Measurements from ENCODE around the gene SURF2.

The SURF2 gene

DNA sequence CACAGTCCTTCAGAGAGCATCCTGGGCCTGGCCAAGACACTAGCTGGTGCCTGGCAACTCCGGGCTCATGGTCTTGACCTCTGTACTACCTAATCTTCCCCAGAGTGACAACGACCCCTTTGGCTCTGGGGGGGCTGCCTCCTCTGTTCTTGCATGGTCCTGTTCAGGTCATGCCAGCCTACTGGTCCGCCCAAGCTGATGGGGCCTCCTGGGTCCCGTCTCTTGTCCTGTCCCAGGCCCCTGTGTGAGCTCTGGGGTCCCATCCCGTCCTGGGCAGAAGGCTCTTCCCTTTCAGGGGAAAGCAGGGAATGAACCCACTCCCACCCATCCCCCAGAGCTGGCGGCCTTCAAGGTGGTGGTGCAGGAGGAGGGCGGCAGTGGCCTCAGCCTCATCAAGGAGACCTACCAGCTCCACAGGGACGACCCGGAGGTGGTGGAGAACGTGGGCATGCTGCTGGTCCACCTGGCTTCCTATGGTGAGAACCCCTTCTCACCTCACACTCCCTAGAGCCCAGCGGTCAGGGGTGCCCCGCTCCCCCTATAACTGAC, 48.2 kb downstream of the SURF2 start:
- no peaks in the 10 kb centered on the region for H3K27me3 Mint-ChIP-seq
- no peak overlapping the region for H3K4me3 Mint-ChIP-seq
- peaks cover 39% of the 10 kb centered on the region for H3K36me3 Mint-ChIP-seq (ENCODE audit: low read depth)
- no peaks in the 10 kb centered on the region for H3K9me3 Mint-ChIP-seq
- peaks cover 18% of the 10 kb centered on the region for H3K4me1 Mint-ChIP-seq (ENCODE audit: low read depth)
- H3K27ac Mint-ChIP-seq = no peak overlapping the region

DNA sequence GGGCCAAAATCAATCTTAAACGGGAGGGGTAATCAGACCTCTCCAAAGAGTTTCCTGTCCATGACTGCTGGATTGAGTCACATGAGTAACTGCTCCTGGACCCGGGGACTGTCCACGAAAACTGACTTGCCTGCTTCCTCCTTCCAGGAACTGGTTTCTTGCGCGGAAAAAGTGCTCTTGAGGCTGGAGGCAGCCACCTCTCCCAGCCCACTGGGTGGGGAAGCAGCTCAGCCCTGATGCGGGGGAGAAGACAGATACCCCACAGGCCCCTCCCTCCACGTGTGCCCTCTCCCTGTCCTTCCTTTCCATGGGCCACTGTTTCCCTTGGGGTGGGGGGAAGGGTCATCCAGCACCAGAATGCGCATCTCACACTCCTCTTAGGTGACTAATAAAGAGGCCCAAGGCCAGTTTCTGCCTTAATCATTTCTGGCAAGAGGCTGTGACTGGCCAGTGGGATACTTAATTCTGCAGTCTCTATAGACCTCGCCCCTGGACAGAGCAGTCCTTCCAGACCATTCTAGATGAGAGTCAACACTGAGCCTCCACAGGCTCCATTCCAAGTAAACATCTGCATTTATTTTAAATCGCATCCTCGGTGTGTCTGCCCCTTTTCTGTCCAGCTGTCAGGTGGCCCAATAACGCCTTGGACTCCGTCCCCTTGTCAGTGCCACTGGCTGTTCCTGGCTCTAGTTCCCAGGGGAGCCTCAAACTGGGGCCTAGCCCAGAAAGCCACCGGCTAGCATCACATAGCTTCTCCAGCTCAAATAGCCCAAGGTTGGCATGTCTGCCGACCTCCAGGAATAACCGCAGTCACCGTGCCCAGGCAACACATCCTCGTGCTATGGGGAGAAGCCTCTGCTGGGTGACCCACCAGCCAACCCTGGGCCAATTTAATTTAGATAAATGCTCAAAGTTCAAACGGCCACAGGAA, 49.4 kb downstream of the SURF2 start:
- Mint-ChIP-seq H3K9me3 (no peaks in the 10 kb centered on the region), H3K4me3 (no peak overlapping the region), H3K27me3 (no peaks in the 10 kb centered on the region), H3K27ac (no peak overlapping the region), H3K4me1 (ENCODE audit: low read depth) (peaks cover 18% of the 10 kb centered on the region), H3K36me3 (ENCODE audit: low read depth) (peaks cover 49% of the 10 kb centered on the region)

- Mint-ChIP-seq H3K4me1 (ENCODE audit: low read depth) (peaks cover 18% of the 10 kb centered on the region), H3K4me3 (no peak overlapping the region), H3K27me3 (no peaks in the 10 kb centered on the region), H3K27ac (peak overlapping the region; percentile 55), H3K36me3 (ENCODE audit: low read depth) (peaks cover 56% of the 10 kb centered on the region), H3K9me3 (no peaks in the 10 kb centered on the region)
These were observed 50.3 kb downstream of the SURF2 start for GRCh38 chr9:133406480-133407307.

DNA sequence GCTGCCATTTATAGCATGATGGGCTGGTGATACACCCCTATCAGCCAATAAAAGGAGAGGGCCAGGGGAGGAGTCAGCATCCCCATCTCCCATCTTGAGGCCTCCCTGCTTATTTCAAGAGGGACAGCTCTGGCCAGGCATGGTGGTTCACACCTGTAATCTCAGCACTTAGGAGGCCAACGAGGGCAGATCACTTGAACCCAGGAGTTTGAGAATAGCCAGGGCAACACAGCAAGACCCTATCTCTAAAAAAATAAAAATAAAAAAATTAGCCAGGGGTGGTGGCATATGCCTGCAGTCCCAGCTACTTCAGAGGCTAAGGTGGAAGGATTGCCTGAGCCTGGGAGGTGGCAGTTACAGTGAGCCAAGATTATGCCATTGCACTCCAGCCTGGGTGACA, 51.7 kb downstream of the SURF2 start:
- no peak overlapping the region for H3K4me3 Mint-ChIP-seq
- H3K9me3 Mint-ChIP-seq = no peaks in the 10 kb centered on the region
- peaks cover 18% of the 10 kb centered on the region for H3K4me1 Mint-ChIP-seq (ENCODE audit: low read depth)
- no peaks in the 10 kb centered on the region for H3K27me3 Mint-ChIP-seq
- no peak overlapping the region for H3K27ac Mint-ChIP-seq
- peaks cover 68% of the 10 kb centered on the region for H3K36me3 Mint-ChIP-seq (ENCODE audit: low read depth)
